Measurements from ENCODE around the gene IGF2BP2. TPM values are rescaled to one million over a fixed set of nuclear protein-coding genes. Genes with fewer than 3 reads are reported as not detected.

The IGF2BP2 gene
- total RNA-seq, 1 donor from 2014 or later = 2.9 TPM

DNA sequence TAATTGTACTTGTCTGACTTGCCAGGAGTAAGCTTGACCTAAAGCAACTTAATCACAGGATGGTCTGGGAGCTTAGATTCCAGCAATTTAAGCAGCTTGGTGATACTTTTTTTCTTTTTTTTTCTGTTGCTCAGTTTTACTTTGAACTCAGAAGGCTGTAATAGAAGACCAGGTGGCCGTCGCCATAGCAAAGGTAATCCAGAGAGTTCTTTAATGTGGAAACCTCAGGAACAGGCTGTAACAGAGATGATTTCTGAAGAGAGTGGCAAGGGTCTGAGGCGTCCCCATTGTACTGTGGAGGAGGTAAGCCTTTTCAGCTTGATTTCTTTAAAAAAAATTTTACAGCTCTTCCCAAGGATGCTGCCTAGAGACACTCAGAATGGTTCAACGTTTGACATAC, 218.6 kb downstream of the IGF2BP2 start:
- DNase-seq (ENCODE audit: low spot score in 2 of 2) = no peak
- intact Hi-C loops (cut with DNase I) = no loop called here
- H3K36me3 ChIP-seq = peaks cover 25 to 88% of the 10 kb centered on the region in 2 donors
- H3K4me3 ChIP-seq = no peak overlapping the region
- TF ChIP-seq, protein P1, sequence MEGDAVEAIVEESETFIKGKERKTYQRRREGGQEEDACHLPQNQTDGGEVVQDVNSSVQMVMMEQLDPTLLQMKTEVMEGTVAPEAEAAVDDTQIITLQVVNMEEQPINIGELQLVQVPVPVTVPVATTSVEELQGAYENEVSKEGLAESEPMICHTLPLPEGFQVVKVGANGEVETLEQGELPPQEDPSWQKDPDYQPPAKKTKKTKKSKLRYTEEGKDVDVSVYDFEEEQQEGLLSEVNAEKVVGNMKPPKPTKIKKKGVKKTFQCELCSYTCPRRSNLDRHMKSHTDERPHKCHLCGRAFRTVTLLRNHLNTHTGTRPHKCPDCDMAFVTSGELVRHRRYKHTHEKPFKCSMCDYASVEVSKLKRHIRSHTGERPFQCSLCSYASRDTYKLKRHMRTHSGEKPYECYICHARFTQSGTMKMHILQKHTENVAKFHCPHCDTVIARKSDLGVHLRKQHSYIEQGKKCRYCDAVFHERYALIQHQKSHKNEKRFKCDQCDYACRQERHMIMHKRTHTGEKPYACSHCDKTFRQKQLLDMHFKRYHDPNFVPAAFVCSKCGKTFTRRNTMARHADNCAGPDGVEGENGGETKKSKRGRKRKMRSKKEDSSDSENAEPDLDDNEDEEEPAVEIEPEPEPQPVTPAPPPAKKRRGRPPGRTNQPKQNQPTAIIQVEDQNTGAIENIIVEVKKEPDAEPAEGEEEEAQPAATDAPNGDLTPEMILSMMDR (IDR thresholded peaks at IDR 0.05) = no peak
- no peaks in the 10 kb centered on the region for H3K4me1 ChIP-seq
- H3K27me3 ChIP-seq = no peaks in the 10 kb centered on the region
- no peaks in the 10 kb centered on the region for H3K9me3 ChIP-seq
- no peak overlapping the region for H3K27ac ChIP-seq

- intact Hi-C loops (cut with DNase I) = no loop called here
- Histone ChIP-seq H3K9me3 (no peaks in the 10 kb centered on the region), H3K36me3 (peaks cover 19 to 88% of the 10 kb centered on the region in 2 donors), H3K27me3 (no peaks in the 10 kb centered on the region), H3K4me1 (no peaks in the 10 kb centered on the region), H3K4me3 (no peak overlapping the region), H3K27ac (no peak overlapping the region)
- TF ChIP-seq, protein P1 (IDR thresholded peaks at IDR 0.05) = no peak
- no peak for DNase-seq (ENCODE audit: low spot score in 2 of 2)
Observed at GRCh38 chr3:185605566-185605965, 219.3 kb downstream of the IGF2BP2 start.

DNA sequence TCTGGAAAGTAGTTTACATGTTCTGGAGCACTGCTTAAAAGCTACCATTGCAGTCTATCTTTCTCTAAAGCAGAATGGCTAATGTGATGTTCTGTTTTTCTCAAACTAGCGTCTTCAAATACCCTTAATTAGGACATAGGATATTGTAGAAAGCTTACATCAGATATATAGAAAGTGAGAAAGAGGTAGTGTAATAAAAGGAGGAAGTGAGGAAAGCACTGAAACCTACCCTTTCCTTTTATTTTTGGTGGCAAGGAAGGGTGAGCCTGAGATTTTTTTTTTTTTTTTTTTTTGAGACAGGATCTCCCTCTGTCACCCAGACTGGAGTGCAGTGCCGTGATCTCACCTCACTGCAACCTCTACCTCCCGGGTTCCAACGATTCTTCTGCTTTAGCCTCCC, 229.3 kb downstream of the IGF2BP2 start:
- H3K4me1 ChIP-seq = no peaks in the 10 kb centered on the region
- no peaks in the 10 kb centered on the region for H3K27me3 ChIP-seq
- no peak for DNase-seq (ENCODE audit: low spot score in 2 of 2)
- no peak overlapping the region for H3K4me3 ChIP-seq
- H3K9me3 ChIP-seq = no peaks in the 10 kb centered on the region
- TF ChIP-seq, protein P1 (IDR thresholded peaks at IDR 0.05) = no peak
- no peak overlapping the region for H3K27ac ChIP-seq
- intact Hi-C loops (cut with DNase I) = no loop called here
- peaks cover 8 to 49% of the 10 kb centered on the region in 2 donors for H3K36me3 ChIP-seq

DNA sequence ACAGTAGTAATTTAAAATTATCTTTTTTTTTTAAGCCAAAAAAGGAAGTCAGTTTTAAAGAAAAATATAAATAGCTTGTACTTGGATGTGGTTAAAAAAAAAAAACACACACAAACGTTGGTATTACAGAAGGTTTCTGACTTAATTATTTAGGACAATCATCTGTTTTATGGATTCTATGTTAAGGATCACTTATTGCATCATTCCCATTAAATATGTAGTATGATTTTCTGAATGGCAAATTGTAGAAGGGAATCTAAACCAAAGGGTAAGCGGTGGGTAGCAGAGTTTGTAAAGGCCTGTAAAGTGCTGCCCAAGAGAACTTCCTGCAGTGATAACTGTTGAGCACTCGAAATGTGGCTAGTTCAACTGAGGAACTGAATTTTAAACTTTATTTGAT, 230.8 kb downstream of the IGF2BP2 start:
- Histone ChIP-seq H3K4me1 (no peaks in the 10 kb centered on the region), H3K36me3 (peaks cover 8 to 44% of the 10 kb centered on the region in 2 donors), H3K9me3 (no peaks in the 10 kb centered on the region), H3K27ac (no peak overlapping the region), H3K27me3 (no peaks in the 10 kb centered on the region), H3K4me3 (no peak overlapping the region)
- no peak for DNase-seq (ENCODE audit: low spot score in 2 of 2)
- TF ChIP-seq, protein P1 (IDR thresholded peaks at IDR 0.05) = no peak
- intact Hi-C loops (cut with DNase I) = no loop called here

Other genes starting within 250 kb of the IGF2BP2 start
- 44.6 TPM for gene SENP2, start 238.7 kb downstream of the IGF2BP2 start, total RNA-seq
- 138 TPM for gene TRA2B, start 113.0 kb upstream of the IGF2BP2 start, total RNA-seq